ENCODE measurements around the gene GNB1.
"Not testable (repeated sequence)": the region's sequence is repeated elsewhere in the genome, so short reads cannot be mapped to it uniquely, and the experiment has no call there.

GNB1 gene

DNA sequence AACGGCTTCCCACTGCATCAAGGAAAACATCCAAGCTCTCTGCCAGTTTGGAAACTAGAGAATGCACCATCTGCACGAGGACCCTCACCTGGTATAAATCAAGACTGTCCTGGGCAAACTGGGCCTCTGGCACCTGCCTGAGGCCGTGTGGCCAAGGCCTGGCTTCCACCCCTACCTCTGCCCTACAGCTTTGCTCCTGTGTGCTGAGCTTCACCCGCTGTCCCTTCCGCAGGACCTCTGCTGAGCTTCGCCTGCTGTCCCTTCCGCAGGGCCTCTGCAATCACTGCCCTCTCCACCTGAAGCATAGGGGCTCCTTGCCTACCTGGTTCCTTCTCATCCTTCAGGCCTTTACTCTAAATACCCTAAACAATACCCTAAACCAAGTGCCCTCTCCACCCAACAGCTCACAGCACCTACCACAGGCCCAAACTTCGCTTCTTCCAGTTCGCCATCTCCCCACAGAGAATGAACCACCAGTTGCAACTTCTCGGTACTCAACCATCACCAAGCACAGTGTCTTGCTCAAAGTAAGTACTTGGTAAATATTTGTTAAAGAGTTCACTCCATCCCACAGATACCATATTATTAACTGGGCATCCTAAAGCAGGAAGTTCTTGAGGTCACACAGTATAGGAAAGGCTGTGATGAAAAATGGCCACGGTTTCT, 18.4 kb downstream of the GNB1 start:
- TF ChIP-seq JUND (IDR thresholded peaks at IDR 0.05; ENCODE audit: low read depth), result no peak
- in situ Hi-C loops (cut with HindIII; ENCODE audit: low pct_unique_long_range_greater_than_20kb, low sequenced_read_pairs), result no loop called here
- DNase-seq (ENCODE audit: low read depth in 1 of 2, low spot score in 1 of 2), result no peak

DNA sequence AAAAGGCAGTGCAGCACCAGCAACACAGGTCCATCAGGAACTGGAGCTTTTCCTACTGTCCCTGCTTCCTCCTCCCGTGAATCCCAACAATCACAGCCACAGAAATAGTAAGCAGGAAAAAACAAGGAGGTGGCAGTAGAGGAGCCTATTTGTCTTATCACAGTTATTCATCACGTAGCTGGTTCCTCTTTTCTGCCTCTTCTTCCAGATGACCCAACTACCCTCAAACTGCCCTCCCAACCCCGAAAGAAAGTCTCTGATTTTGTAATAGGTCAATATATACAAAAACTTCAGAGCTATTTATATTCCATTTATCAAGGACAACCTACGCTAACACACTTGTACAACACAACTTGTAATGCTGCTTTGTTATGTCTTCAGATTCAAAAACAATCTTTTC, 21.4 kb downstream of the GNB1 start:
- in situ Hi-C loops (cut with HindIII; ENCODE audit: low pct_unique_long_range_greater_than_20kb, low sequenced_read_pairs), result no loop called here
- no peak for TF ChIP-seq JUND (IDR thresholded peaks at IDR 0.05; ENCODE audit: low read depth)

DNA sequence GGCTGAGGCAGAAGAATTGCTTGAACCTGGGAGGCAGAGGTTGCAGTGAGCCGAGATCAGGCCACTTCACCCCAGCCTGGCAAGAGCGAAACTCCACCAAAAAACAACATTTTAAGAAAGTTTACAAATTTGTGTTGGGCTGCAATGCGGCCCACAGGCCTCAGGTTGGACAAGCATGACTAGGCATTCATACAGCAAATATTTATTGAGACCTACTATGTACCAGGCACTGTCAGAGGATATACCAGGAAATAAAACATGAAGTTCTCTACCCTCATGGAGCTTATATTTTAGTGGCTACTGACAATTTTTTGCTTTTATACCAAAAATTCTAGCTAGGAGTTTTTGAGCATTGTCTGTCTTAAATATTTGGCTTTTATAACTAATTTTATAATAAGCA, 23.7 kb downstream of the GNB1 start:
- TF ChIP-seq JUND (IDR thresholded peaks at IDR 0.05; ENCODE audit: low read depth), result no peak
- in situ Hi-C loops (cut with HindIII; ENCODE audit: low pct_unique_long_range_greater_than_20kb, low sequenced_read_pairs), result no loop called here

More for the DNA sequence above, 21.4 kb downstream of the GNB1 start:
- DNase-seq (ENCODE audit: low read depth in 1 of 2, low spot score in 1 of 2), result no peak

DNA sequence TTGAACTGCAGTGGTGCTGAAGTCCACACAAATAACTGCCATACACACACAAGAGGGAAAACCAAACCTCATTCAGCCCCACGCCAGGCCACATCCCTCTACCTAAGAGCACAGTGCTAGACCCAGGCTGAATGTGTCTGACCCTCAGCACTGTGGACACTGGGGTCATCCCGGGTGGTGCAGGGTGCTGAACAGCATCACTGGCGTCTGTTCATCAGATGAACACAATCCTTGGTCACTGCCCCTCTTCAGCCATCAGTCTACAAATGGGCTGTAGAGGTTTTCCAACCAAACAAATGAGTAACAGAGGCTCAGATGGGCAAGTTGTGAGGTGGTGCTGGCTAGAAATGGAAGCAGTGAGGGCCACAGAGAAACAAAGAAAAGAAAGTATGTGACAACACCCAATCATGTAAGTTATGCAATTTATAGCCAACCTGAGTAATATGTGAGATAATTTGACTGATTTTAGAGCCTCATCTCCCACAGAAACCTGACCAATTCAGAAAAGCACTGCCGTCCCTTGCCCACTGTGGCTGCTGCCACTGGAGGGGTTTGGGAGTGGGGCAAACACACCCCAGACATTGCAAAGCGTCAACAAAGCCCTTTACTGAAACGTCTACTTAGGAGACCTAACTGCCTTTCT, 27.9 kb downstream of the GNB1 start:
- in situ Hi-C loops (cut with HindIII; ENCODE audit: low pct_unique_long_range_greater_than_20kb, low sequenced_read_pairs), result no loop called here
- no peak for DNase-seq (ENCODE audit: low read depth in 1 of 2, low spot score in 1 of 2)
- no peak for TF ChIP-seq JUND (IDR thresholded peaks at IDR 0.05; ENCODE audit: low read depth)

More for the DNA sequence above, 23.7 kb downstream of the GNB1 start:
- DNase-seq (ENCODE audit: low read depth in 1 of 2, low spot score in 1 of 2), result no peak

DNA sequence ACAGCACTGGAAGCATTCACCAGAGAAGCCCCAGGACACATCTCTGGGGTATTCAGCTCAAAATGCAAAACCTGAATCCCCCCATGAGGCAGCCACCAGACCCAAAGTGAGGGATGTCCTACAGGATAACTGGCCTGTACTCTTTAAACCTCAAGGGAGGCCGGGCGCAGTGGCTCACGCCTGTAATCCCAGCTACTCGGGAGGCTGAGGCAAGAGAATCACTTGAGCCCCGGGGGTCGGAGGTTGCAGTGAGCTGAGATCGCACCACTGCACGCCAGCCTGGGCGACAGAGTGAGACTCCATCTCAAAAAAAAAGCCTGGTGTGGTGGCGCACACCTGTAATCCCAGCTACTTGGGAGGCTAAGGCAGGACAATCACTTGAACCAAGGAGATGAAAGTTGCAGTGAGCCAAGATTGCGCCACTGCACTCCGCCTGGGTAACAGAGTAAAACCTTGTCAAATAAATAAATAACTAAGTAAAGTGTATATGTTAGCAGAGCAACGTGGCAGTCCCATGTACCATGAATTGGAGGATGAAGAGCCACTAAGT, 29.1 kb downstream of the GNB1 start:
- in situ Hi-C loops (cut with HindIII; ENCODE audit: low pct_unique_long_range_greater_than_20kb, low sequenced_read_pairs); DNase-seq (ENCODE audit: low read depth in 1 of 2, low spot score in 1 of 2): not testable (repeated sequence)

DNA sequence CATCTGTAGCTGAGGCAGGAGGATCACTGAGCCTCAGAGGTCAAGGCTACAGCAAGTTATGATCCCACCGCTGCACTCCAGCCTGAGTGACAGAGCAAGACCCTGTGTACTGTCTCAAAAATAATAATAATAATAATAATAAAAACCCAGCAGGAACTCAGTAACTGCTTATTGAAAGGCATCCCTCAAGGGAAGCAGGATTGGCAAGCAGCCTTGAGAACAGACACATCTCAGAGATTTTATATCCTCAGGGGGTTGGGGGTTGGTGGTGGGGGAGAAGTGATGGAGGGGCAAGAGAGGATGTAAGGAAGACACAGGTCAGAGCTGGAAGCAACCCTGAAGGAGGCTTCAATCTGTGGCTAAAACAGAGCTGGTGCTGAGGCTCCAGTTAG, 29.6 kb downstream of the GNB1 start:
- DNase-seq (ENCODE audit: low read depth in 1 of 2, low spot score in 1 of 2), result no peak
- no peak for TF ChIP-seq JUND (IDR thresholded peaks at IDR 0.05; ENCODE audit: low read depth)
- in situ Hi-C loops (cut with HindIII; ENCODE audit: low pct_unique_long_range_greater_than_20kb, low sequenced_read_pairs), result no loop called here

DNA sequence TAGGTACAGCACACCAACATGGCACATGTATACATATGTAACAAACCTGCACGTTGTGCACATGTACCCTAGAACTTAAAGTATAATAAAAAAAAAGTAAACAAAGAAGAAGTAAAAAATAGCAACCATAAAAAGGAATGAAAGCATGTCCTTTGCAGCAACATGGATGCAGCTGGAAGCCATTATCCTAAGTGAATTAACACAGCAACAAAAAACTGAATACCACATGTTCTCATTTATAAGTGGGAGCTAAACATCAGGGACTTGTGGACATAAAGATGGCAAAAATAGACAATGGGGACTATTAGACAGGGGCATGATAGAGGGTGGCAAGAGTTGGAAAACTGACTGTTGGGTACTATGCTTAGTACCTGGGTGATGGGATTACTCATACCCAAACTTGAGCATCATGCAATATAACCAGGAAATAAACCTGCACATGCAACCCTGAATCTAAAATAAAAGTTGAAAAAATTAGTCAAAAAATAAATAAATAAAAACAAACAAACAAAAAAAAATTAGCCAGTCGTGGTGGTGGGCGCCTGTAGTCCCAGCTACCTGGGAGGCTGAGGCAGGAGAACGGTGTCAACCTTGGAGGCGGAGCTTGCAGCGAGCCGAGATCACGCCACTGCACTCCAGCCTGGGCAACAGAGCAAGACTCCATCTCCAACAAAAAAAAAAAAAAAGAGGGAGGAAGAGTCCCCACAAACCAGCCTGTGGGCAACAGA, 30.8 kb downstream of the GNB1 start:
- in situ Hi-C loops (cut with HindIII; ENCODE audit: low pct_unique_long_range_greater_than_20kb, low sequenced_read_pairs); DNase-seq (ENCODE audit: low read depth in 1 of 2, low spot score in 1 of 2): not testable (repeated sequence)

DNA sequence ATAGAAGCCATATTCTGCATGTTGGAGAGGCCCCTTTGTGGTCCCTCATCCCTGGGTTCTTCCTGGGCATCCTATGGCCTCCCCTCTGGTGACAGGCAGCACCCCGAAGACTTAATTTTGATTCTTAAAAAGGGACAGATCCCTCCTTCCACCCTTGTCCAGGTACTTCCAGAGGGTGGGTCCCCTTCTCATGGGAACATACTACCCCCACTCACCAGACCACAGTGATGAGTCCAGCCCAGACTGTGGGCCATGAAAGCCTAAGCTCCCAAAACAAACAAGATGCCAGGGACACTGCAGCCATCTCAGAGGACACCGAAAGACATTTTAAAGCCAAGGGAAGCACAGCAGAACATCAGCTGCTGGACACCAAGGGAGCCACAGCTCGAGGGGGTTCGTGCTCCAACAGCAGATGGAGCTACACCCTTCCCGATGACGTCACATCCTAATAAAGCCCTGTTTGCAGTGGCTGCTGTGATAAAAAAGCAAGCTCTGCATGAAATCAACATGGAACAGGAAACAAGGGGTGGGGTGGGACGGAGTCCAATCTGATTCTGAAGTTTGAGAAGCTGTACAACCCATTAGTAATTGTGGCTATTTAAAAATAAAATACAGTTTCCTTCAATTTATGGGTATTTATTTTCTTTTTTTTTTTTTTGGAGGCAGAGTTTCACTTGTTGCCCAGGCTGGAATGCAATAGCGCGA, 32.4 kb downstream of the GNB1 start:
- in situ Hi-C loops (cut with HindIII; ENCODE audit: low pct_unique_long_range_greater_than_20kb, low sequenced_read_pairs), result no loop called here
- DNase-seq (ENCODE audit: low read depth in 1 of 2, low spot score in 1 of 2), result peak in 1 of 2 experiments; percentile 64

DNA sequence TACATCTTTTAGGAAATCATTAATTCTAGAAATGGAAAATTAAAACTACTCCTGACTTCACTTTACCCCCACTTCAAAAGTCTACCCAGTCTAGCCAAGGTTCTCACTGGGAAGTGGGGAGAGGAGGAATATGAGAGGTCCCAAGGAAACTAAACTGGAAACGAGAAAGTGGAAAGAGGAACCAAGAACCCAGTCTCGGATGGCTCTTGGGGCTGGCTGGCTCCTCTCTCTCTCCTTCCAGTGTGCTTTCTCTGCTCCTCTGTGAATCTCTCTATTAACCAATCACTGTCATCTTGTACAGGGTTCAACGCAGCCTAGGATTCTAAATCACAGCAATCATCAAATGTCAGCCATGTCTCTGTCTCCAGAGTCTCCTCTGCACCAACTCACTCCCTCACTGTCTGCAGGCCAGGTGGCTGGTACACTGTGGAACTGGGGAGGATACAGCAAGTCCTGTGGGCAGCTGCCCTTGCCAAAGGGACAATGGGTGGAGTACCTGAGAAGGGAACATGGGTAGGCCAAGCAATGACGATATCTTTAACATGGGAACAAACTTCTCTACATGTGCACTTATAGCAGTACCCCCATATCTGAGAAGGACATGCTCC, 33.7 kb downstream of the GNB1 start:
- no peak for DNase-seq (ENCODE audit: low read depth in 1 of 2, low spot score in 1 of 2)
- in situ Hi-C loops (cut with HindIII; ENCODE audit: low pct_unique_long_range_greater_than_20kb, low sequenced_read_pairs), result no loop called here
- no peak for TF ChIP-seq JUND (IDR thresholded peaks at IDR 0.05; ENCODE audit: low read depth)

More for the DNA sequence above, 32.4 kb downstream of the GNB1 start:
- no peak for TF ChIP-seq JUND (IDR thresholded peaks at IDR 0.05; ENCODE audit: low read depth)

DNA sequence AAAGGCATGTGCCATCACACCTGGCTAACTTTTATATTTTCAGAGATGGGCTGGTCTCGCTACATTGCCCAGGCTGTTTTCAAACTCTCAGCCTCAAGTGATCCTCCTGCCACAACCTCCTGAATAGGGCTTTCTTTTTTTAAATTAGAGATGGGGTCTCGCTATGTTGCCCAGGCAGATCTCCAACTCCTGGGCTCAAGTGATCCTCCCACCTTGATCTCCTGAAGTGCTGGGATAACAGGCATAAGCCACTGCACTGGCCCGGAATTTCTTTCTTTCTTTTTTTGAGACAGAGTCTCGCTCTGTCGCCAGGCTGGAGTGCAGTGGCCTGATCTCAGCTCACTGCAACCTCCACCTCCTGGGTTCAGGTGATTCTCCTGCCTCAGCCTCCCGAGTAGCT, 34.7 kb downstream of the GNB1 start:
- in situ Hi-C loops (cut with HindIII; ENCODE audit: low pct_unique_long_range_greater_than_20kb, low sequenced_read_pairs); DNase-seq (ENCODE audit: low read depth in 1 of 2, low spot score in 1 of 2): not testable (repeated sequence)

DNA sequence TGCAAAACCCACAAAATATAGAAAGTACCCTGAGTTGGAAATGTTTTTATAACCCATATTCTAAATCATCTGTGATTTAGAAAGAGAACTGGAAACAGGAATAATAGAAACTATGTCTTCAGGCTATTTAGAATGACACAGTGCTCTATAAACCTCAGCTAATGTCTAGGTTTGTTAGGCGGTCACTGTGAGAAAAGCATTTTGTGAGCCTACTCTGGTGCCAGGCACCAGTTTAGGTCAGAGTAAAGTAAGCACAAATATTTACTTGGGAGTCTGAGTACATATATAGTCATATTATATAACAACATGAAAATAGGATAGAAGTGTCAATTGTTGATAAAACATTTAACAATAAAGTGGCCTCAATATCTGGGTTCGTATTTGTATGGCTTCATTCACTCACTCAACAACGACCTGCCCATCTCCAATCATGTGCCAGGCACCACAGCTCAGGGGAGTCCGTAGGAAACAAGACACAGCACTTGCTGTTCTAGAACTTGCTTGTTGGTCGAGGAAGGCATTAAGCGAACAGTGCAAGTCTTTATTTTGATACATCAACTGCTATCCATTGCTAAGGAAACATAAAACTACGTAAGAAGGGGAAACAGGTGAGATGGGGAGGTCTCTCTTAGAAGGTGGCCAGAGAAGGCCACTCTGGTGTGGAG, 37.2 kb downstream of the GNB1 start:
- in situ Hi-C loops (cut with HindIII; ENCODE audit: low pct_unique_long_range_greater_than_20kb, low sequenced_read_pairs), result no loop called here

More for the DNA sequence above, 37.2 kb downstream of the GNB1 start:
- TF ChIP-seq JUND (IDR thresholded peaks at IDR 0.05; ENCODE audit: low read depth), result no peak
- peak; percentile 26 to 59 for DNase-seq (ENCODE audit: low read depth in 1 of 2, low spot score in 1 of 2)
